Medulla oblongata (tissue), 1 donor: ENCODE results near the gene STK24.

Experiments used
- DNase-seq: peaks from one replicate; pipeline ENCODE4 v3.0.0-alpha.2; 2015; ENCODE audit errors: extremely low spot score

The STK24 gene

DNA sequence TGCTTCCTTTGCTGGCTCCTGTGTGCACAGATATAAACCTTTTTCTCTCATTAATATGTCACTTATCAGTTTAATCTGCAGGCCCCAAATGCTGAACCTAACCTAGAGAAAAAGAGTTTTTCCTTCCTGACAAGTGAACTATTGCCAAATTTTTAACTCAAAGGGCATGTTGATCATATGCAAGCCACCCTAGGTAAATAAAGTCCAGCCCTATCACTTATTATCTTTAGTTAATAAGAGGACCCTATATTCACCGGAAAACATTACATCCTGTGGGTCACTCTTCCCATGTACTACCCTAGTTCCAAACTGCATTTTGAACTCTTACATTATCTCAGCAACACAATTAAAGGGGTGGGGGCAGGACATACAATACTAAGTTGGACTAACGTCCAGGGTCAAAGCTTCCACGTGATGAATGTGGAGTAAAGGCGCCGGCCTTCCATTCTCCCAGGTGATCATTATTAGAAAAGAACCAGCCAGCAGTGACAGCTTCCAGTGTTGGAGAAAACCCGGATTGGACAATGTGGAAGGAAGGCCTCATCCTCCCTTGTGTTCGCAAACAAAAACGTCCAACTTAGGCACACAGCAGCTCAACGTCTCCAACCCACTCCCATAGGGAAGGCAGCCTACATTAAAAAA, 86.6 kb downstream of the STK24 start:
- DNase-seq = no peak

DNA sequence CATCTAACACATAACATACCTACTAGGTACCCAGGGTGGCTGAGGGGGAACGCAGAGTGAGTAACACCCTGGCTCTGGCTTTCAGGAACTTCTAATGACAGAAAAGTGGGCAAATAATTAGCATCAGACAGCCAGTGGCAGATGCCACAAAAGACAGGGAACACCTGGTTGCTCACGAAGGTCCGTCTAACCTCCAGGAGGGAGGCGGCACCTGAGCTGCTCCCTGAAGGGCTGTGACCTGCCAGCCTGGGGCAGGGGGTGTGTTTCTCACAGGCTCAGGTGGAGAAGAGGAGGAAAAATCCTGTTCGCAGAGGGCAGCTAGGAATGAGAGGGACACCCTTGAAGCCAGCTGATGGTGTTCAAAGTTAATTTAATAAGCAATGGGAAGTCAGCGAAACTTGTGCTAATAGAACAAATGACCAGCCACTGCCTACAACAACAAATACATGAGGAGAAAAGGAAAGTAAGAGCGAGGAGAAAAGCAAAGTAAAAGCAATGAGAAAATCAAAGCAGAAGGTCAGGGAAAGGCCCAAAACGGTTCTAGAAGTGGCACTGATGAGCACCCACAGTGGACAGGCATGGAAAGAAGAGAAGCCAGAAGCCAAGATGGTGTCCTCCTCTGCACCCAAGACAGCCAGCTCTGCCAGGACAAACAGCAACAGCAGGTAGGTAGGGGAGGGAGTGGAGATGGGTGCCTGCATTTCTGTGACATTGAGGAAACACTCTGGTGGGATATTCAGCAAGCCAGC, 87.3 kb downstream of the STK24 start:
- DNase-seq = no peak

DNA sequence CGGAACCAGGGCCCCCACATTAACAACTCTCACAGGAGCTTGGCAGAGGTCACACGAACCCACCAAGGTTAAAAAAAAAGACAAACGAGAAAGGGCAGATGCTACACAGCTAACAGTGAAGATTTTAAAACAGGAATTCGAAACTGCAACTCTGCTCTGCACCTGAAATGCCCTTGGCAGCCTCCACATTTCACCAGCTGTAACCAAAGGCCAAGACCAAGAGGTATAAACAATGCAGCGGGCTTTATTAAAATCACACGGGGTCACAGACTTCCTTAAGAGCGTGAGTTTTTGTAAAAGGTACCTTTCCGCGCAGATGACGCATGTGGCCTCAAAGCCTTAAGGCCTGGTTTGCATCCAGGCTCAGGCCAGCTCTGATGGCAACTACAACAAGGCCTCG, 88.2 kb downstream of the STK24 start:
- no peak for DNase-seq

- no peak for DNase-seq
Measured at GRCh38 chr13:98487522-98487921, 89.4 kb downstream of the STK24 start.

DNA sequence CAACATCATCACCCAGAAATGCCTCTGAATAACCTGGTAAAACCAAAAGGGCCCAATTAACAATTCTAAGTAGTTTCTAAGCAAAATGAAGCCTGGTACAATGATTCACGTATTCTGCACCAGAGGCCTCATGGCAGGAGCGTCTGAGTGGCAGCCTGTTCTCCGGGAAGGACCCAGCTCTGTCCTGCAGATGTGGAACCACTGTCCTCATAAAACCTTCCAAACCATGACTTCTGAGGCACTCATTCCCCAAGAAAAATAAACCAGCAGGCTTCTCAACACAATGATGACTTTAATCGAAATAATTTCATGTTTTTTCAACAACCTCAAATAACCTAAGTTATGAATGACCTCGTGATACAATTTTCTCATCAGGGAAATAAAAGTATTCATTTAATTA, 89.9 kb downstream of the STK24 start:
- no peak for DNase-seq

- DNase-seq = no peak
Measured at GRCh38 chr13:98486412-98486811, 90.5 kb downstream of the STK24 start.

GRCh38 chr13:98485561-98485960, 91.3 kb downstream of the STK24 start:
- no peak for DNase-seq

GRCh38 chr13:98484289-98485219, 92.4 kb downstream of the STK24 start:
- no peak for DNase-seq

GRCh38 chr13:98483601-98484288, 93.2 kb downstream of the STK24 start:
- DNase-seq = no peak

DNA sequence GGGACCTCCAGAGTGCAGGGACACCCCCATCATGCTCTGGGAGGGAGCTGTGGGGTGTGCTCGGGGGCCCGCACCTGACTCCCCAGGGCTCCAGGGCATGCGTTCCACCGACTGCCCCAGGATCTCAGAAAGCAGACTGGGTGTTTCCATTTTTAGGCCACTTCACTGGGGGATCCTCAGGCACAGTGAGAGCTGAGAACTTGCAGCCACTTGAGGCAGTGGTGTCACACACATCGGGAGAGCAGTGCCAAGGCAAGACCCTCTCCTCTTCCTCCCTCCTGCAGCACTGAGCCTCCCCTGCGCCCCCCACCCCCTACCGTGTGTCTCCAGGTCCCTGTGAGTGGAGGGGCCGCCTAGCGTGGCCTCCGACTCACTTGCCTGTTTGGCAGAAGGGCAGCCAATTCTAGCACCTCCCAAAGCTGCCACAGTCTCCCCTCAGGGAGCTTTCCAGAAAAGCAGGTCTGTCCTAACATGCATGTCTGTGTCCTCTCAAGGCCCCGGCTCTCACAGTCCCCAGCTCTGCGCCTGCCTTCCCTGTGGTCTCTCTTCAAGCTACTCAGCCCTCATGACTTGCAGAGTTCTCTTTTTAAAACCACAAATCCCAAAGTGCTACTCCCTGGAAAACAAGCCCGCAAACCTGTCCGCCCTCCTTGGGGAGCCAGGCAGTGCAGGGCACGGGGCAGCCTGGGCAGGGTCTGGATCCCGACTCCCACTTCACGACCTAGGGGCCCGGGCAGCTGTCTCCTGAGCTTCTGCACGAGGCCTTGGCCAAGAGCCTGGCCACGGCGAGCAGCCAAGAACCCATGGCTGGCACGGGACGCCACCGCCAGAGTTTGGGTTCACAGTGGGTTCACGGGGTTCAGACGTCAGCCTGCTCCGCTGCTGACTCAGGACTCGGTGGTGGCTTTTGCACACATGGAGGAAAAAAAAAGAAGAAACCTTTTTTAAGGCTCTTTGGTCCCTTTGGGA, 94.1 kb downstream of the STK24 start:
- DNase-seq = peak; percentile 66

DNA sequence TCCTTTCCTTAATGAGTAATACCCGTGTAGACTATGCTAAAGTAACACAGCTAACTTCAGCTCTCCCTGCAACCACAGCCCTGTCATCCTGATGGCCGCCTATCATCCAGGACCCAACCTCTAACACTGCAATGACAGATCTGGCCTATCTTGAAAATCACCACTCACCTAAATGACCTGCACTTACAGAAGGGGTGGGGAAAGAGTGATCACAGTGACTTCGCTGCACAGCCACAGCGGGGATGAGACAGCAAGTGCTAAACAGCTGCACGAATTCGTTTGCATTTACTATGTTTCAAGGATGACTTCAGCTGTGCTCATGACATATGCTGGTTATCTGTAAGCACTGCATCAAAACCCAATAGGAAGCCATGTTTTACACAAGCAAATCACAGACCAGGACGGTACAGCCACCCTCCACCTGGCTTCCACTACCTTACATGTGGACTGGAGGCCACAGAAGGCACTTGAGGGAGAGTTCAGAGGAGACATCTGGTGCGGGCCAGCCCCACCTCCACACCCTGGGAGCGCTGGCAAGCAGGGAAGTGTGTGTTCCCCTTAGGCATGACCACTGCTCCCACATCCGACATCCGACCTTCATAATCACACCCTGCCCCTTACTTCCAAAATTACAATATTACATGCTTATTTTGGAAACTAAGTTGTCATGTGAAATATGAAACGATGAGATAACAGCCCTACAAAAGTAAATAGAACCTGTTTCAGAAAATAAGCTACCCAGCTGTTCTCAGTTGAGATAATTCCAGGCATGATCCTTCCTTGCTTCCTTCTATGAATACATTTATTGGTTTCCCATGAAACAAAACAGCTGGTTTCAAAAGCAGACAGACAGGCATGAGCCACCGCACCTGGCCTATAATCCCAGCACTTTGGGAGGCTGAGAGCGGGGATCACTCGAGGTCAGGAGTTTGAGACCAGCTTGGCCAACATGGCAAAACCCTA, 95.7 kb downstream of the STK24 start:
- no peak for DNase-seq

- DNase-seq = no peak
Measured at GRCh38 chr13:98479496-98480003, 97.4 kb downstream of the STK24 start.

- DNase-seq = no peak
Measured at GRCh38 chr13:98478189-98479129, 98.4 kb downstream of the STK24 start.

DNA sequence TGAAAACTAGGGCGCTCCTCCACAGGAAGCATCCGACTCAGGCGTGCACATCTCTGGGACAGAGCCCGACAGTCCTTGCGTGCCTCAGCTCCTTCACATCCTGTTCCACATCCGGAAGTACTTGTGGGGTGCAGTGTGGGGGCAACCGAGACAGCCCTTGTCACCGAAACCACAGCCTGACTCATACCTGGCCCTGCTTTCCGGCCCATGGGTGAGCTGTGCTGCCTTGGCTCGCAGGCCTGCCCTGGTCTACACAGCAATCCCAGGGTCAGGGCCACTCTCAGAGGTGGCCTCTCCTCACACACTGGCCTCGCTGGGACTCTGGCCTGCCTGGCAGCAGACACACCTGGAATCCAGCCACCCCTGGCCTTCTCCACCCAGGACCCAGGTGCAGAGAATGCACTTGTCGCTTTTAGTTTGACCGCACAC, 100.4 kb downstream of the STK24 start:
- no peak for DNase-seq

DNA sequence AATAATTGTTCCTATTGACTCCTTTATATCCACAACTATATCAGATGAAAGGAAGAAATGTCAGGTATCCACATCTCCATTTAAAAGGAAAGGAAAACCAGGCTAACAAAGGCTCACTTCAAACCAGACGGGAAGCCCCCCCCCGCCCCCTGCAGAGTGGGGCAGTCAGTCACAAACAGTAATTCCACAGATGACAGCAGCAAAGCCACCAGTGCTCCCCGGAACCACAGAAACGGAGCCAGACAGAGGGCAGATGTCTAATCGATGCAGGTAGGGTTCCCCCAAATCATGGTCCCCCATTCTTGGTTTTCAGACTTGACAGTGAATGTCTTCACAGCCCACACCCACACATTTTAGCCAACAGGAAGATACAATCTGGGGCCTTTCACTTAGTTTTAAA, 100.8 kb downstream of the STK24 start:
- no peak for DNase-seq

- DNase-seq = peak; percentile 21
Measured at GRCh38 chr13:98475522-98475921, 101.4 kb downstream of the STK24 start.

- DNase-seq = no peak
Measured at GRCh38 chr13:98474761-98475160, 102.1 kb downstream of the STK24 start.

DNA sequence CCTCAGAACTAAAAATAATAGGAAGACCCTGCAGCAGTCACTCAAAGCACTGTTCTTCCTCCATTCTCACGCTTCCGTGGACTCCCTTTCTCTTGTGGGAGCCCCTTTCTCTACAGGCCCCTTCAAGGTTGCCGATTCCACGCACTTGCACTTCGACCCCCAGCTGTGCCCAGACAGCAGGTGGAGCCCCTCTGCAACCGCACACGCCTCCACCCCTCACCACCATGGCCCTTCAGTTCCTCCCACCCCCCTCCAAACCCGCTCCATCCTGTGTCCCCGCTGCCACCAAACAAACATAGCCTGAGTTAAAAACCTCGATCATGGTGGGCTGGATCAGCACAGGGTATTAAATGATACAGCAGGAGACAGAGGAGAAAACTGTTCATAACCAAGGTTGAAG, 102.6 kb downstream of the STK24 start:
- no peak for DNase-seq
